Neural cell (in vitro differentiated cells): ENCODE measurements around the gene NTN4. TPM values are rescaled to one million over a fixed set of nuclear protein-coding genes. Genes with fewer than 3 reads are reported as not detected.

Experiments used
- H2AFZ ChIP-seq: fragments of 200-600, 300-800 bp; sonication (generic), shearing (Covaris generic); 2 replicates; pipeline ENCODE4 v1.6.0; 2014; ENCODE audit warnings: low read depth, mild to moderate bottlenecking, antibody characterized with exemption, low read length, moderate library complexity
- H3F3A ChIP-seq: fragments of 200-600 bp; shearing (Covaris generic); 2 replicates; pipeline ENCODE4 v1.6.1; 2016; ENCODE audit warnings: mild to moderate bottlenecking, moderate library complexity, mixed read lengths, antibody characterized with exemption, low read length; ENCODE audit not compliant: insufficient read depth, poor library complexity, severe bottlenecking
- H3K27ac ChIP-seq: fragments of 200-600, 300-800 bp; sonication (generic), shearing (Covaris generic); 2 replicates; pipeline ENCODE4 v1.5.1; 2014; ENCODE audit warnings: mild to moderate bottlenecking, low read length, moderate library complexity
- H3K27me3 ChIP-seq: fragments of 300-800, 200-600 bp; sonication (generic), shearing (Covaris generic); 2 replicates; pipeline ENCODE4 v1.6.0; 2014; ENCODE audit warnings: mild to moderate bottlenecking, low read depth, low read length, moderate library complexity; ENCODE audit not compliant: insufficient read depth
- H3K36me3 ChIP-seq: fragments of 300-800, 200-600 bp; sonication (generic), shearing (Covaris generic); 2 replicates; pipeline ENCODE4 v1.5.1; 2014; ENCODE audit warnings: mild to moderate bottlenecking, antibody characterized with exemption, low read length, moderate library complexity; ENCODE audit not compliant: insufficient read depth
- H3K4me2 ChIP-seq: fragments of 300-800, 200-600 bp; sonication (generic), shearing (Covaris generic); 2 replicates; pipeline ENCODE4 v1.6.0; 2014; ENCODE audit warnings: mild to moderate bottlenecking, low read length
- H3K4me3 ChIP-seq: fragments of 300-800, 200-600 bp; sonication (generic), shearing (Covaris generic); 2 replicates; pipeline ENCODE4 v1.5.1; 2014; ENCODE audit warnings: mild to moderate bottlenecking, low read length, moderate library complexity
- H3K79me2 ChIP-seq: fragments of 200-600 bp; shearing (Covaris generic); replicated peaks from 2 replicates; pipeline ENCODE4 v1.6.0; 2014; ENCODE audit warnings: mild to moderate bottlenecking, low read length, moderate library complexity; ENCODE audit not compliant: insufficient read depth
- H3K9ac ChIP-seq: fragments of 300-800, 200-600 bp; sonication (generic), shearing (Covaris generic); 2 replicates; pipeline ENCODE4 v1.6.1; 2016; ENCODE audit warnings: mild to moderate bottlenecking, low read length, mixed read lengths
- H3K9me2 ChIP-seq: fragments of 200-600 bp; shearing (Covaris generic); 2 replicates; pipeline ENCODE4 v1.6.1; 2016; ENCODE audit warnings: mild to moderate bottlenecking, low read length, mixed read lengths; ENCODE audit not compliant: insufficient read depth
- H3K9me3 ChIP-seq: fragments of 200-600, 300-800 bp; sonication (generic), shearing (Covaris generic); 2 replicates; pipeline ENCODE4 v1.6.1; 2016; ENCODE audit warnings: mild to moderate bottlenecking, mixed run types, low read length, moderate library complexity, mixed read lengths
- H4K20me1 ChIP-seq: fragments of 200-600 bp; shearing (Covaris generic); 2 replicates; pipeline ENCODE4 v1.6.1; 2016; ENCODE audit warnings: mild to moderate bottlenecking, mixed run types; ENCODE audit not compliant: insufficient read depth
- CTCF ChIP-seq: fragments of 450-650 bp; IDR thresholded peaks from 2 replicates; pipeline ENCODE4 v1.5.1; 2014; ENCODE audit warnings: antibody characterized with exemption, mild to moderate bottlenecking, moderate library complexity; ENCODE audit not compliant: poor library complexity, severe bottlenecking
- EP300 ChIP-seq: fragments of 450-650 bp; conservative IDR thresholded peaks from 2 replicates; pipeline ENCODE4 v1.6.1; 2014; ENCODE audit warnings: antibody characterized with exemption, mild to moderate bottlenecking, moderate library complexity; ENCODE audit not compliant: poor library complexity, severe bottlenecking
- EZH2 ChIP-seq: fragments of 200-600, 300-800 bp; shearing (Covaris generic), sonication (generic); IDR thresholded peaks from 2 replicates; pipeline ENCODE4 v1.6.1; 2014; ENCODE audit warnings: antibody characterized with exemption, low read length, borderline replicate concordance, mild to moderate bottlenecking; ENCODE audit not compliant: insufficient read depth, poor library complexity, severe bottlenecking
- MXI1 ChIP-seq: fragments of 450-650 bp; conservative IDR thresholded peaks from 2 replicates; pipeline ENCODE4 v1.6.1; 2014; ENCODE audit warnings: antibody characterized with exemption, mild to moderate bottlenecking; ENCODE audit not compliant: poor library complexity, severe bottlenecking
- POLR2AphosphoS5 ChIP-seq: IDR thresholded peaks from 2 replicates; pipeline ENCODE4 v1.6.1; 2012
- RAD21 ChIP-seq: fragments of 450-650 bp; conservative IDR thresholded peaks from 2 replicates; pipeline ENCODE4 v1.6.1; 2014; ENCODE audit warnings: antibody characterized with exemption, mild to moderate bottlenecking, moderate library complexity
- SMC3 ChIP-seq: fragments of 450-650 bp; conservative IDR thresholded peaks from 2 replicates; pipeline ENCODE4 v1.6.1; 2014; ENCODE audit warnings: antibody characterized with exemption, mild to moderate bottlenecking, moderate library complexity; ENCODE audit not compliant: poor library complexity
- TAF1 ChIP-seq: IDR thresholded peaks from 2 replicates; pipeline ENCODE4 v1.6.1; 2012; ENCODE audit warnings: low read depth
- polyA plus RNA-seq: library from polyadenylated mRNA; depleted of rRNA; stranded (reverse); fragments of >200 nt; gene quantifications from 2 replicates; pipeline ENCODE4 v1.2.3, GENCODE V29; 2014
- TF ChIP-seq, protein P1 (sequence below): IDR thresholded peaks from 2 replicates; pipeline ENCODE4 v1.6.1; 2012; ENCODE audit warnings: borderline replicate concordance

Gene NTN4
- polyA plus RNA-seq, 1 donor from 2014 or later: 12.4 TPM

DNA sequence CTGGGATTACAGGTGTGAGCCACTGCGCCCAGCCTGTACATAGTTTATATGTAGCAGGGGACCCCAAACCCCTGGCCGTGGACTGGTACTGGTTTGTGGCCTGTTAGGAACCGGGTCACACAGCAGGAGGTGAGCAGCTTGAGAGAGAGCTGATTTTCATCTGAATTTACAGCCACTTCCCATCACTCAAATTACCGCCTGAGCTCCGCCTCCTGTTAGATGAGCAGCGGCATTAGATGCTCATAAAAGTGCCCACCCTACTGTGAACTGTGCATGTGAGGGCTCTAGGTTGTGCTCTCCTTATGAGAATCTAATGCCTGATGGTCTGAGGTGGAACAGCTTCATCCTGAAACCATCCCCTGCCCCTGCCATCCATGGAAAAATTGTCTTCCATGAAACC lies 119.3 kb downstream of the NTN4 start:
- TF ChIP-seq TAF1 (no peak), MXI1 (no peak), EP300 (no peak), SMC3 (no peak), EZH2 (no peak)
- TF ChIP-seq, protein P1, sequence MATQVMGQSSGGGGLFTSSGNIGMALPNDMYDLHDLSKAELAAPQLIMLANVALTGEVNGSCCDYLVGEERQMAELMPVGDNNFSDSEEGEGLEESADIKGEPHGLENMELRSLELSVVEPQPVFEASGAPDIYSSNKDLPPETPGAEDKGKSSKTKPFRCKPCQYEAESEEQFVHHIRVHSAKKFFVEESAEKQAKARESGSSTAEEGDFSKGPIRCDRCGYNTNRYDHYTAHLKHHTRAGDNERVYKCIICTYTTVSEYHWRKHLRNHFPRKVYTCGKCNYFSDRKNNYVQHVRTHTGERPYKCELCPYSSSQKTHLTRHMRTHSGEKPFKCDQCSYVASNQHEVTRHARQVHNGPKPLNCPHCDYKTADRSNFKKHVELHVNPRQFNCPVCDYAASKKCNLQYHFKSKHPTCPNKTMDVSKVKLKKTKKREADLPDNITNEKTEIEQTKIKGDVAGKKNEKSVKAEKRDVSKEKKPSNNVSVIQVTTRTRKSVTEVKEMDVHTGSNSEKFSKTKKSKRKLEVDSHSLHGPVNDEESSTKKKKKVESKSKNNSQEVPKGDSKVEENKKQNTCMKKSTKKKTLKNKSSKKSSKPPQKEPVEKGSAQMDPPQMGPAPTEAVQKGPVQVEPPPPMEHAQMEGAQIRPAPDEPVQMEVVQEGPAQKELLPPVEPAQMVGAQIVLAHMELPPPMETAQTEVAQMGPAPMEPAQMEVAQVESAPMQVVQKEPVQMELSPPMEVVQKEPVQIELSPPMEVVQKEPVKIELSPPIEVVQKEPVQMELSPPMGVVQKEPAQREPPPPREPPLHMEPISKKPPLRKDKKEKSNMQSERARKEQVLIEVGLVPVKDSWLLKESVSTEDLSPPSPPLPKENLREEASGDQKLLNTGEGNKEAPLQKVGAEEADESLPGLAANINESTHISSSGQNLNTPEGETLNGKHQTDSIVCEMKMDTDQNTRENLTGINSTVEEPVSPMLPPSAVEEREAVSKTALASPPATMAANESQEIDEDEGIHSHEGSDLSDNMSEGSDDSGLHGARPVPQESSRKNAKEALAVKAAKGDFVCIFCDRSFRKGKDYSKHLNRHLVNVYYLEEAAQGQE: no peak
- Histone ChIP-seq H3K36me3 (no peaks in the 10 kb centered on the region), H3K27ac (no peak overlapping the region), H3K4me2 (no peak overlapping the region), H3K9me2 (no peaks in the 10 kb centered on the region), H4K20me1 (no peaks in the 10 kb centered on the region), H2AFZ (no peak overlapping the region), H3K9ac (no peak overlapping the region), H3F3A (no peaks in the 10 kb centered on the region), H3K79me2 (no peaks in the 10 kb centered on the region), H3K27me3 (no peaks in the 10 kb centered on the region), H3K4me3 (no peak overlapping the region), H3K9me3 (no peaks in the 10 kb centered on the region)

GRCh38 chr12:95663525-95663924 lies 127.0 kb downstream of the NTN4 start:
- Histone ChIP-seq H3F3A (no peaks in the 10 kb centered on the region), H3K9me3 (no peaks in the 10 kb centered on the region), H3K4me3 (no peak overlapping the region), H3K9ac (no peak overlapping the region), H3K4me2 (no peak overlapping the region), H3K9me2 (no peaks in the 10 kb centered on the region), H3K27ac (no peak overlapping the region), H2AFZ (no peak overlapping the region), H3K27me3 (no peaks in the 10 kb centered on the region), H3K79me2 (no peaks in the 10 kb centered on the region), H3K36me3 (no peaks in the 10 kb centered on the region), H4K20me1 (no peaks in the 10 kb centered on the region)
- no peak for TF ChIP-seq EZH2
- no peak for TF ChIP-seq EP300
- TF ChIP-seq, protein P1: no peak
- TF ChIP-seq RAD21: no peak
- no peak for TF ChIP-seq MXI1
- no peak for TF ChIP-seq CTCF
- TF ChIP-seq SMC3: no peak
- TF ChIP-seq TAF1: no peak
- no peak for TF ChIP-seq POLR2AphosphoS5
